ENCODE data around the gene TPP1. TPM values are rescaled to one million over a fixed set of nuclear protein-coding genes. Genes with fewer than 3 reads are reported as not detected.

Gene TPP1
- total and polyA plus RNA-seq, 4 experiments from 2014 or later, result 103 to 198 (median 169) TPM

- no peaks in the 10 kb centered on the region for H3K9me3 ChIP-seq (ENCODE audit: control insufficient read depth in 1 of 2, low read length in 2 of 2)
- Mint-ChIP-seq H3K4me3 (no peak overlapping the region), H3K27me3 (peaks cover 0 to 2% of the 10 kb centered on the region in 2 donors), H3K9me3 (no peaks in the 10 kb centered on the region), H3K27ac (no peak overlapping the region), H3K36me3 (no peaks in the 10 kb centered on the region), H3K4me1 (peaks cover 0 to 12% (median 3%) of the 10 kb centered on the region in 4 donors)
- H3K27ac ChIP-seq (ENCODE audit: low read depth, low read length), result no peak overlapping the region
- H3K27me3 ChIP-seq (ENCODE audit: insufficient read depth, low read length), result no peaks in the 10 kb centered on the region
- DNase-seq, result no peak
- POLR2A ChIA-PET (ENCODE audit: partially characterized antibody), result interaction anchor here (1.4 to 3.2 kb wide), 2 partner anchors 23 to 28 kb away, joined by 4 to 8 read pairs; partner anchors contain the start of gene TAF10
- H3K36me3 ChIP-seq (ENCODE audit: insufficient read depth, low read length), result no peaks in the 10 kb centered on the region
- H3K4me1 ChIP-seq (ENCODE audit: insufficient read depth, low read length), result peaks cover 19% of the 10 kb centered on the region
- intact Hi-C loops (cut with micrococcal nuclease), result no loop called here
- H3K4me3 ChIP-seq (ENCODE audit: low read length in 2 of 2), result no peak overlapping the region
- CTCF ChIA-PET (ENCODE audit: partially characterized antibody), result interaction anchor here (0.6 to 1.2 kb wide), 2 partner anchors 37 to 42 kb away, joined by 3 read pairs; partner anchors contain the start of gene MRPL17
These were observed 21.9 kb upstream of the TPP1 start for GRCh38 chr11:6640985-6641701.

GRCh38 chr11:6640036-6640984 is 21.1 kb upstream of the TPP1 start:
- H3K9me3 Mint-ChIP-seq, result no peaks in the 10 kb centered on the region
- no peaks in the 10 kb centered on the region for H3K36me3 Mint-ChIP-seq
- peaks cover 0 to 6% (median 2%) of the 10 kb centered on the region in 4 donors for H3K4me1 Mint-ChIP-seq
- DNase-seq, result no peak
- intact Hi-C loops (cut with micrococcal nuclease), result no loop called here
- ChIA-PET CTCF (ENCODE audit: partially characterized antibody) (interaction anchor here (1.2 to 3.1 kb wide), 3 partner anchors 43 to 109 kb away, joined by 3 to 10 read pairs (median 4); partner anchors contain the start of gene MRPL17), POLR2A (ENCODE audit: partially characterized antibody) (interaction anchor here (1.7 to 3.2 kb wide), 2 partner anchors 22 to 43 kb away, joined by 5 to 8 read pairs; partner anchors contain the start of gene MRPL17)
- Histone ChIP-seq H3K4me1 (ENCODE audit: insufficient read depth, low read length) (peaks cover 11% of the 10 kb centered on the region), H3K9me3 (ENCODE audit: control insufficient read depth in 1 of 2, low read length in 2 of 2) (no peaks in the 10 kb centered on the region), H3K27ac (ENCODE audit: low read depth, low read length) (no peak overlapping the region), H3K36me3 (ENCODE audit: insufficient read depth, low read length) (no peaks in the 10 kb centered on the region), H3K27me3 (ENCODE audit: insufficient read depth, low read length) (no peaks in the 10 kb centered on the region), H3K4me3 (ENCODE audit: low read length in 2 of 2) (no peak overlapping the region)
- peaks cover 0 to 2% of the 10 kb centered on the region in 2 donors for H3K27me3 Mint-ChIP-seq
- no peak overlapping the region for H3K4me3 Mint-ChIP-seq
- H3K27ac Mint-ChIP-seq, result no peak overlapping the region

GRCh38 chr11:6638429-6638828 is 19.2 kb upstream of the TPP1 start:
- no peaks in the 10 kb centered on the region for H3K36me3 Mint-ChIP-seq

GRCh38 chr11:6637871-6638270 is 18.6 kb upstream of the TPP1 start:
- intact Hi-C loops (cut with micrococcal nuclease), result no loop called here
- H3K4me3 Mint-ChIP-seq, result no peak overlapping the region
- peaks cover 0 to 6% (median 0%) of the 10 kb centered on the region in 4 donors for H3K4me1 Mint-ChIP-seq
- H3K9me3 Mint-ChIP-seq, result no peaks in the 10 kb centered on the region
- CTCF ChIA-PET (ENCODE audit: partially characterized antibody), result interaction anchor here (3.1 kb wide), 1 partner anchor 106 kb away, joined by 10 read pairs; no protein-coding TSS in a partner anchor
- no peak overlapping the region for H3K4me3 ChIP-seq (ENCODE audit: low read length in 2 of 2)
- DNase-seq, result no peak
- H3K27me3 ChIP-seq (ENCODE audit: insufficient read depth, low read length), result no peaks in the 10 kb centered on the region
- H3K27ac ChIP-seq (ENCODE audit: low read depth, low read length), result no peak overlapping the region
- no peaks in the 10 kb centered on the region for H3K36me3 ChIP-seq (ENCODE audit: insufficient read depth, low read length)
- H3K9me3 ChIP-seq (ENCODE audit: control insufficient read depth in 1 of 2, low read length in 2 of 2), result no peaks in the 10 kb centered on the region
- POLR2A ChIA-PET (ENCODE audit: partially characterized antibody), result no interaction called here
- H3K4me1 ChIP-seq (ENCODE audit: insufficient read depth, low read length), result no peaks in the 10 kb centered on the region
- no peak overlapping the region for H3K27ac Mint-ChIP-seq
- peaks cover 0 to 2% of the 10 kb centered on the region in 2 donors for H3K27me3 Mint-ChIP-seq
- no peaks in the 10 kb centered on the region for H3K36me3 Mint-ChIP-seq

More at GRCh38 chr11:6638429-6638828, 19.2 kb upstream of the TPP1 start:
- DNase-seq, result no peak
- POLR2A ChIA-PET (ENCODE audit: partially characterized antibody), result interaction anchor here (0.7 to 3.2 kb wide), 3 partner anchors 10 to 45 kb away, joined by 3 to 8 read pairs (median 5); partner anchors contain the start of gene MRPL17
- no peaks in the 10 kb centered on the region for H3K9me3 ChIP-seq (ENCODE audit: control insufficient read depth in 1 of 2, low read length in 2 of 2)
- H3K27ac ChIP-seq (ENCODE audit: low read depth, low read length), result no peak overlapping the region
- H3K4me3 ChIP-seq (ENCODE audit: low read length in 2 of 2), result no peak overlapping the region
- peaks cover 0 to 2% of the 10 kb centered on the region in 2 donors for H3K27me3 Mint-ChIP-seq
- H3K4me3 Mint-ChIP-seq, result no peak overlapping the region
- no peak overlapping the region for H3K27ac Mint-ChIP-seq
- intact Hi-C loops (cut with micrococcal nuclease), result no loop called here
- peaks cover 0 to 6% (median 0%) of the 10 kb centered on the region in 4 donors for H3K4me1 Mint-ChIP-seq
- H3K9me3 Mint-ChIP-seq, result no peaks in the 10 kb centered on the region
- no peaks in the 10 kb centered on the region for H3K36me3 ChIP-seq (ENCODE audit: insufficient read depth, low read length)
- no peaks in the 10 kb centered on the region for H3K4me1 ChIP-seq (ENCODE audit: insufficient read depth, low read length)
- no peaks in the 10 kb centered on the region for H3K27me3 ChIP-seq (ENCODE audit: insufficient read depth, low read length)
- CTCF ChIA-PET (ENCODE audit: partially characterized antibody), result interaction anchor here (1.0 to 3.1 kb wide), 4 partner anchors 19 to 107 kb away, joined by 3 to 10 read pairs (median 6); partner anchors contain the start of genes MRPL17 and TPP1

- H3K27ac Mint-ChIP-seq, result no peak overlapping the region
- CTCF ChIA-PET (ENCODE audit: partially characterized antibody), result interaction anchor here (1.7 kb wide), 1 partner anchor 24 kb away, joined by 5 read pairs; the partner anchor contains the start of gene TAF10
- Histone ChIP-seq H3K27me3 (ENCODE audit: insufficient read depth, low read length) (no peaks in the 10 kb centered on the region), H3K27ac (ENCODE audit: low read depth, low read length) (no peak overlapping the region), H3K4me1 (ENCODE audit: insufficient read depth, low read length) (no peaks in the 10 kb centered on the region), H3K36me3 (ENCODE audit: insufficient read depth, low read length) (no peaks in the 10 kb centered on the region), H3K4me3 (ENCODE audit: low read length in 2 of 2) (no peak overlapping the region), H3K9me3 (ENCODE audit: control insufficient read depth in 1 of 2, low read length in 2 of 2) (no peaks in the 10 kb centered on the region)
- H3K4me3 Mint-ChIP-seq, result no peak overlapping the region
- POLR2A ChIA-PET (ENCODE audit: partially characterized antibody), result interaction anchor here (1.4 kb wide), 1 partner anchor 13 kb away, joined by 3 read pairs; no protein-coding TSS in a partner anchor
- intact Hi-C loops (cut with micrococcal nuclease), result no loop called here
- DNase-seq, result no peak
- peaks cover 0 to 3% of the 10 kb centered on the region in 2 donors for H3K36me3 Mint-ChIP-seq
- peaks cover 0 to 6% (median 0%) of the 10 kb centered on the region in 4 donors for H3K4me1 Mint-ChIP-seq
- H3K9me3 Mint-ChIP-seq, result no peaks in the 10 kb centered on the region
- H3K27me3 Mint-ChIP-seq, result peaks cover 0 to 2% of the 10 kb centered on the region in 2 donors
These were observed 17.3 kb upstream of the TPP1 start for GRCh38 chr11:6636480-6636879.

GRCh38 chr11:6635082-6635932 is 16.1 kb upstream of the TPP1 start:
- Mint-ChIP-seq H3K36me3 (peaks cover 0 to 5% of the 10 kb centered on the region in 2 donors), H3K4me3 (no peak overlapping the region), H3K9me3 (no peaks in the 10 kb centered on the region), H3K27ac (no peak overlapping the region), H3K27me3 (peaks cover 0 to 2% of the 10 kb centered on the region in 2 donors), H3K4me1 (peaks cover 0 to 6% (median 0%) of the 10 kb centered on the region in 4 donors)
- no peak overlapping the region for H3K4me3 ChIP-seq (ENCODE audit: low read length in 2 of 2)
- CTCF ChIA-PET (ENCODE audit: partially characterized antibody), result interaction anchor here (1.1 to 1.7 kb wide), 3 partner anchors 16 to 33 kb away, joined by 5 to 6 read pairs (median 5); partner anchors contain the start of genes TAF10 and TPP1
- H3K36me3 ChIP-seq (ENCODE audit: insufficient read depth, low read length), result no peaks in the 10 kb centered on the region
- H3K27ac ChIP-seq (ENCODE audit: low read depth, low read length), result no peak overlapping the region
- no peaks in the 10 kb centered on the region for H3K9me3 ChIP-seq (ENCODE audit: control insufficient read depth in 1 of 2, low read length in 2 of 2)
- POLR2A ChIA-PET (ENCODE audit: partially characterized antibody), result interaction anchor here (1.4 kb wide), 2 partner anchors 14 to 16 kb away, joined by 3 read pairs; partner anchors contain the start of gene TPP1
- no peak for DNase-seq
- no peaks in the 10 kb centered on the region for H3K27me3 ChIP-seq (ENCODE audit: insufficient read depth, low read length)
- intact Hi-C loops (cut with micrococcal nuclease), result no loop called here
- no peaks in the 10 kb centered on the region for H3K4me1 ChIP-seq (ENCODE audit: insufficient read depth, low read length)

Data from CD4-positive, alpha-beta memory T cell (primary cell).